ENCODE results near the gene OR2F1.
A peak's percentile ranks its signal among the peaks of the same experiment; 100 is the strongest.

OR2F1 gene

DNA sequence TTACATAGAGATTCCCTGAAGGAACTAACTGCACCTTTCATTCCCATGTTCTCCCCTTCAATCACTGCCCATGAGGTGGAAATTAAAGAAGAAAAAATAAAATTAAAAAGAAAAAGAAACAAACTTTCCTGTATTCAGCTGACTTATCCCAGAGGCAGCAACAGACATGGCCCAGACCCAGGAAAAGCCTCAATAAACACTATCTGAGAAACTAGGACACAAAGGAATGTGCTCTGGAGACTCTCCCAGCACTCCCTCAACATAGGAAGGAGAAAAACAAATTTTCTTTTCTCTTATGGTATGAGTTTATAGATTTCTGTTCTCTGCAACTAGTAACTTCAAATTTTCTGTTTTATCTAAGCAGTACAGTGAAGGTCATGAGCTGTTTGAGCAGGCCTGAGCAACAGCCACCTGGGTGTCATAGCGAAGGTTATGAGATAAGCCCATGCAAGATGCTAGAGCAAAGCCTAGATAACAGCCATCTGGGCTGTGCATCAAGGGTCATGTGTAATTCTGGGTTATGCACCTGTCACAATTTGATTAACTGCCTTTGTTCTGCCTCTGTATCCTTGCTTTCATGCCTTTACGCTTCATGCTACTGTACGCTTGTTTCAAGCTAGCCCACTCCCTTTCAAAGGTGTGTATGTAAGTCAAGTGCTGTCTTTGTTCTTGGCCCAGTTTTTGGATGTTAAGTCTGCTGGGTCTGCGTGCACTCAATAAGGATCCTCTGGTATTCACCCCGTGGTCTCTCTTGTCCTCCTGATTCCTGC lies 34.5 kb downstream of the OR2F1 start:
- H3K27me3 ChIP-seq (replicated peaks), result no peaks in the 10 kb centered on the region
- DNase-seq, result peak; percentile 42

DNA sequence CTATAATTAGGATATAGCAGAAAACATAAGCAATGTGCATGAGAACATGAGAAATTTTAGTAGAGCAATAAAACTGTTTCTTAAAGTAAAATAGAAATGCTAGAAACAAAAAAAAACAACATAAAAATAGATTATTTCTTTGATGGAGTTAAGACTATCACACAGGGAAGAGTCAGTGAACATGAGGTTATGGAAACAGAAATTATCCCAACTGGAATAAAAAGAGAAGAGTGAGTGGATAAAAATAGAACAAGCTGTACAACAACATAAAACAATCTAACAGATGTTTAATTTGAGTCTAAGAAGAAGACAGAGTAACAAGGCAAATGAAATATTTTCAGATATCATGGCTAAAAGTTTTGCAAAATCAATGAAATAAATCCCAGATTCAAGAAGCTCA lies 38.0 kb downstream of the OR2F1 start:
- in situ Hi-C loops (cut with HindIII; ENCODE audit: low pct_ligation_motif_present, low sequenced_read_pairs), result no loop called here
- no peak overlapping the region for H3K4me3 ChIP-seq (ENCODE audit: low read depth, low read length)

More for the DNA sequence above, 34.5 kb downstream of the OR2F1 start:
- in situ Hi-C loops (cut with HindIII; ENCODE audit: low pct_ligation_motif_present, low sequenced_read_pairs), result no loop called here
- Histone ChIP-seq H3K36me3 (replicated peaks) (no peaks in the 10 kb centered on the region), H3K27ac (no peak overlapping the region), H3K4me3 (ENCODE audit: low read depth, low read length) (no peak overlapping the region)
- TF ChIP-seq, protein P1, sequence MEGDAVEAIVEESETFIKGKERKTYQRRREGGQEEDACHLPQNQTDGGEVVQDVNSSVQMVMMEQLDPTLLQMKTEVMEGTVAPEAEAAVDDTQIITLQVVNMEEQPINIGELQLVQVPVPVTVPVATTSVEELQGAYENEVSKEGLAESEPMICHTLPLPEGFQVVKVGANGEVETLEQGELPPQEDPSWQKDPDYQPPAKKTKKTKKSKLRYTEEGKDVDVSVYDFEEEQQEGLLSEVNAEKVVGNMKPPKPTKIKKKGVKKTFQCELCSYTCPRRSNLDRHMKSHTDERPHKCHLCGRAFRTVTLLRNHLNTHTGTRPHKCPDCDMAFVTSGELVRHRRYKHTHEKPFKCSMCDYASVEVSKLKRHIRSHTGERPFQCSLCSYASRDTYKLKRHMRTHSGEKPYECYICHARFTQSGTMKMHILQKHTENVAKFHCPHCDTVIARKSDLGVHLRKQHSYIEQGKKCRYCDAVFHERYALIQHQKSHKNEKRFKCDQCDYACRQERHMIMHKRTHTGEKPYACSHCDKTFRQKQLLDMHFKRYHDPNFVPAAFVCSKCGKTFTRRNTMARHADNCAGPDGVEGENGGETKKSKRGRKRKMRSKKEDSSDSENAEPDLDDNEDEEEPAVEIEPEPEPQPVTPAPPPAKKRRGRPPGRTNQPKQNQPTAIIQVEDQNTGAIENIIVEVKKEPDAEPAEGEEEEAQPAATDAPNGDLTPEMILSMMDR (IDR thresholded peaks at IDR 0.05; ENCODE audit: low read depth, low read length, missing control alignments), result no peak

DNA sequence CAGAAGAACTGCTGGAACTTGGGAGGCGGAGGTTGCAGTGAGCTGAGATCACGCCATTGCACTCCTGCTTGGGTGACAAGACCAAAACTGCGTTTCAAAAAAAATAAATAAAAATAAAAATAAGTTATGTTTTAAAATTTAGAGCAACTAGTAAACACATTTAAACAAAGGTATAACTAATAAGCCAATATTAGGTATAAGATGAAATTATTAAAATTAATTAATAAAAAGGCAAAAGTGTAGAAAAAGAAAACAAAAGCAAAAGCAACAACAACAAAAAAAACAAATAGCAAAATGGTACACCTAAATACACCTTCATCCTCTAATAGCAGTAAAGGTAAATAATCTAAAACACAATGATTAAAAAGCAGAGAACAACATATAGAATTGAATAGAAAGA lies 39.3 kb downstream of the OR2F1 start:
- Histone ChIP-seq H3K4me3 (ENCODE audit: low read depth, low read length) (no peak overlapping the region), H3K27me3 (replicated peaks) (no peaks in the 10 kb centered on the region), H3K27ac (no peak overlapping the region), H3K36me3 (replicated peaks) (no peaks in the 10 kb centered on the region)
- in situ Hi-C loops (cut with HindIII; ENCODE audit: low pct_ligation_motif_present, low sequenced_read_pairs), result no loop called here
- TF ChIP-seq, protein P1 (IDR thresholded peaks at IDR 0.05; ENCODE audit: low read depth, low read length, missing control alignments), result no peak
- DNase-seq, result no peak

More for the DNA sequence above, 38.0 kb downstream of the OR2F1 start:
- H3K27ac ChIP-seq, result no peak overlapping the region
- TF ChIP-seq, protein P1 (IDR thresholded peaks at IDR 0.05; ENCODE audit: low read depth, low read length, missing control alignments), result no peak
- no peaks in the 10 kb centered on the region for H3K27me3 ChIP-seq (replicated peaks)
- no peak for DNase-seq
- H3K36me3 ChIP-seq (replicated peaks), result no peaks in the 10 kb centered on the region

DNA sequence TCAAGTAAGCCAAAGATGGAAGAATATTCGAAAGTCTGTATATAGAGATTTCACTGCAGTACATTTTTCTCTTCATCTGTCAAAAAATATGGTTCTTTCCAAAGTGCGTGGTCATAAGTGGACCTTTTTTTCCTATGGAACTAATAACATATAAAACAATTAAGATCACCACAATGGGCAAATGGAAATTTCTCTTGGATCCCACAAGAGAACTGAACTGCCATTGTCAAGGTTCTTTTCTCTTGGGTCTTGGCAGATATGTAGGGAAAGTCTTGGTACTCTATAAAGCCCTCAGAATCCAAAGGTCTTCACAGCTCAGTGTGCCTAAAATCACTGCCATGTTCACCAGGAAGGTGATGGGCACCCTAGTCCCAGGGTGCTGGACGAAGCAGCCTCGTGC lies 45.4 kb downstream of the OR2F1 start, which contains the start of gene OR6B1:
OR6B1 (plus strand) TSS at position 301 of the 400 bp plus-strand sequence. CDS start 3,677 bp downstream, outside the sequence.
- no peaks in the 10 kb centered on the region for H3K36me3 ChIP-seq (replicated peaks)
- no peaks in the 10 kb centered on the region for H3K27me3 ChIP-seq (replicated peaks)
- DNase-seq, result no peak
- H3K4me3 ChIP-seq (ENCODE audit: low read depth, low read length), result no peak within 1 kb of the TSS
- TF ChIP-seq, protein P1 (IDR thresholded peaks at IDR 0.05; ENCODE audit: low read depth, low read length, missing control alignments), result no peak
- in situ Hi-C loops (cut with HindIII; ENCODE audit: low pct_ligation_motif_present, low sequenced_read_pairs), result no loop called here
- H3K27ac ChIP-seq, result no peak within 1 kb of the TSS

DNA sequence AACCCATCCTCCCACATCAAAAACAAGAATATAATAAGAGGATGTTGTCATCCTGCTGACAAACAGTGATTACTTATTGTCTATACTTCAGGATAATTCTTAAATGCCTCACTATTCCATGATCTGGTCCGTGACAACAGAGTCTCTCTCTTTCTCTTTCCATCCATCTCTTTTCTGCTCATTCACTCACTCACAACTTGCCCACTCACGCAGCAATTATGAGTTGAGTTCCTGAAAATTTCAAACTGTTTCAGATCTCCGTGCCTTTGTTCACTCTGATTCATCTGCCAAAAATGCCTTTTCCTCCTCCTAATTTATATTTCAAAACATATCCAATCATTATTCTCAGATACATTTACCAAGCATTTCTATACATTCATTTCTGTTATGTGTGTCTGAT lies 46.9 kb downstream of the OR2F1 start:
- H3K27ac ChIP-seq, result no peak overlapping the region
- in situ Hi-C loops (cut with HindIII; ENCODE audit: low pct_ligation_motif_present, low sequenced_read_pairs), result no loop called here
- H3K4me3 ChIP-seq (ENCODE audit: low read depth, low read length), result no peak overlapping the region
- no peak for DNase-seq
- TF ChIP-seq, protein P1 (IDR thresholded peaks at IDR 0.05; ENCODE audit: low read depth, low read length, missing control alignments), result no peak
- H3K36me3 ChIP-seq (replicated peaks), result no peaks in the 10 kb centered on the region
- no peaks in the 10 kb centered on the region for H3K27me3 ChIP-seq (replicated peaks)
